HG02938 (cell line): Measurements from ENCODE around the gene CD300LF.
A peak's percentile ranks its signal among the peaks of the same experiment; 100 is the strongest.

Experiments
- ATAC-seq: cut with Tn5 transposase; IDR thresholded peaks from one replicate; pipeline ENCODE4 v1.9.1; 2021; ENCODE audit warnings: mild to moderate bottlenecking, moderate library complexity; ENCODE audit not compliant: unreplicated experiment

The CD300LF gene

DNA sequence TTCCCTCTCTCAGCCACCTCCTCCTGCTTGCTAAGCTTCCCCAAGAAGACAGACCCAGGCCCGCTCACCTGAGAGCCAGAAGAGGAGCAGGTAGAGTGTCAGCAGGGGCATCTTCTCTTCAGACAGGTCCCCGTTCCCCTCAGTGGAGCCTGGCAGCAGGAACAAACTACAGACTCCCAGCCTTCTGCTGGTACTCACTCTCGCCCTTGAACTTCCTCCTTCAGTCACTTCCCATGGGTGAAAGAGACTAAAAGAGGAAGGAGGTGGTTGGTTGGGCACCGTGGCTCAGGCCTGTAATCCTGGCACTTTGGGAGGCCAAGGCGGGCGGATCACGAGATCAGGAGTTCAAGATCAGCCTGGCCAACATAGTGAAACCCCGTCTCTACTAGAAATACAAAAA, at the start of gene CD300LF:
Gene CD300LF, minus strand, starts transcription at position 168 of the 400 bp plus-strand sequence. Its CDS starts 57 bp downstream, at position 111.
- no peak for ATAC-seq

DNA sequence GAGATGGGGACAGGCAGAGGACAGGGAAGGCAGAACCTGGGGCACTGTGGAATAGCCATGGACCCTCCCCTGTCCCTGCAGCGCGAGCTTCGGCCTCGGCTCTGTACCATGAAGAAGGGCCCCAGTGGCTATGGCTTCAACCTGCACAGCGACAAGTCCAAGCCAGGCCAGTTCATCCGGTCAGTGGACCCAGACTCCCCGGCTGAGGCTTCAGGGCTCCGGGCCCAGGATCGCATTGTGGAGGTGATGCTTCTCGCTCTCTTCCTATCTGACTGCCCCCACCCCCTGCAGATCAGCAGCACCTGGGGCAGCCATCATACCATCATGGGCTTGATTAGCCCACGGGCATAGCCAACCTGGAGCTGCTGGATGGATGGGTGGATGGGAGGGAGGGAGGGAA, 49.2 kb upstream of the CD300LF start:
- ATAC-seq: no peak

DNA sequence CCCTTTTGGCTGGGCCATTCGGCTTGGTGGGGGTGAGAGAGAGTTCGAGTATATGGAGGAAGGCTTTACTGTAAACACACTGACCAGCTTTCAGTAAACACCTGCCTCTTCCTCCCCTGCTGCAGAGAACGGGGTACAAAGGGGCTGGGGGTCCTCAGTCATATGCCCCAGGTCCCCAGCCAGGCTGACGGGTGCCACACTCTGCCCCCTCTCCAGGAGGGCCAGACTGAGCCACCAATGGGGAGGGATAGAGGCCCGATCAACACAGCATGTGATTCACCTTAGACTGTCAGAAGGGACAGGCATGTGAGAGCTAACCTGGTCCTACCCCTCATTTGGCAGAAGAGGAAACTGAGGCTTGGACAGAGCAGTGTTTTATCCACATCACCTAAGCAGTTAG, 48.7 kb upstream of the CD300LF start:
- no peak for ATAC-seq

DNA sequence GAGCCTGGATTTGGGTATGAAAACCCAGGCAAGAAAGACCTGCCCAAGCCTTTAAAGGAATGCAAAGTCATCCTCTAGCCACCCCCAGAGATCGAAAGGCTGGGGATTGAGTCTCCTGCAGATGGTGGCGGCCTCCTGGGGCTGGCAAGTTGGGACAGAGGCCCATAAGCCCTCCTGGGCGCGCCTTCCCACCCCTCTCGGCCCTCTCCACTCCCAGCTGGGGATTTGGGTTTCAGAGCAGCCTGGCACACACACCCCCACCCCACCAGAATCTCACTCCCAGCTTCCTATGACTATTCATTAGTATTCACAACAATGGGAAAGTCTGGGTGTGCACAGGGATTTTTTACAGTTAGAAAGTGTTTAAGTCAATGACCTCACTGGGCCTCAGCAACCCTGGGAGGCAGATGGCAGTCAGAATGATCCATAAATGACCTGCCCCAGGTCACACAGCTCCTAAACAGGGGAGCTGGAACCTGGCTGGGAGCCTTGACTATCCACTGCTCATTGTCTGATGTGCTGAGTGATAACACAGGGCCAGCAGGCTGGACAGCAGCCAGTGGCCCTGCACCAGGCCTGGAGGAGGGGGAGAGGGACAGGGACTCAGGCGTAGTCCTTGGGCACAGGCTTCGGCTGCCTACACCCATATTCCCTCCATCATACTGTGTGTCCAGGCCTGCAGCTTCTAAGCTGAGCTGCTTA, 47.8 kb upstream of the CD300LF start:
- no peak for ATAC-seq

DNA sequence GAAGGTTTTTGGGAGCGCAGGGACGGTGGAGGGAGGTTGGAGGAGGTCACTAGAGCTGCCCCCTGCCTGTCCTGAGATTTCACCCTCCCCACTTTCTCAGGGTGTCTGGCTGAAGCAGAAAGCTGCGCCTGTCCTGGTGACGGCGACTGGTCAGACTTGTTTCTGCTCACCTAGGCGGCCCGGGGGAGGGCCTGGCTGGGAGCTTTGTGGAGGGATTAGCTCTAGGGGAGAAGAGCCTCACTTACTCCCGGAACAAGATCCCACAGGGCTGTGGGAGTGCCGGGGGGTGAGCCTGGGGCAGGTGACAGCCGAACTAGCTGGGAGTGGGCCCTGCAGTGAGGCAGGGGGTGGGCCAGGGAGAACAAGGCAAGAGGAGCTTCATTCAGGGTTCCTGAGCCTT, 47.2 kb upstream of the CD300LF start:
- ATAC-seq: no peak

DNA sequence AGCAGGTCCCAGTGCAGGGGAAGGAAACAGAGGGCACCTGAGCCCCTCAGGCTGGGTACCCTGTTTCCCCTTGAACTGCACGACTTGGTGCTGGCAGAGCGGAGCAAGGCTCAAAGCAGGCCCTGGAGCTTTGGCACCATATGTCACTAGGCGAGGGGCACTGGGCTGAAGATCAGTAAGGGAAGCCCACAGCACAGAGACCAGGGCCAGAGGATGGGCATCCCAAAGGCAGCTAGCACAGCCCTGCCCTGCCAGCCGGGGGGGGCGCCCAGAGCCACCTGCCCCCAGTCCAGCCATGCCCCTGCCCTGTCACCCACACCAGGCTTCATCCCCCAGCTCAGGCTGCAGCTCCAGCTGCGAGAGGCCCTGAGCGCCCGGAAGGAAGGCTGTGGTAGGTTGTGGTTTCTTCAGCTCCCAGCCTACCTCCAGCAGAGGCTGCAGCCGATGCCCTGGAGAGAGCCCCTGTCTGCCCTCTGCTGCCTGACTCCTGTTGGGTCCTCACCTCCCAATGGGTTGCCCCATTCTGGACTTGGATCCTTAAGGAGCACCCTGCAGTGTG, 46.6 kb upstream of the CD300LF start:
- ATAC-seq: no peak

DNA sequence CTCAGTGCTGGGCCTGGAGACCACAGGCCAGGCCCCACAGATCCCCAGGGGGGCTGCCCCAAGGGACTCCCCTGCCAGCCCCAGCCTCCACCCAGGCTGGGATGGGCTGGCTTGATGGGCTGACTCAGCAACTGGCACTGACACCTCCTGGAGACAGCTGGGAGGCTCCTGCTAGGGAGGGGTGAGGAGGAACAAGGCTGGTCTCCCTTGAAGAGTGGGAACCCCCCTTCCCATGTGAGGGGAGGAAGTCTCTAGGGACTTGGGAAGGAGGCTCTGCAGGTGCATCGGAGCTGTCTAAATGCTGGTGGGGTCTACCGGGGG, 46.1 kb upstream of the CD300LF start:
- ATAC-seq: no peak

DNA sequence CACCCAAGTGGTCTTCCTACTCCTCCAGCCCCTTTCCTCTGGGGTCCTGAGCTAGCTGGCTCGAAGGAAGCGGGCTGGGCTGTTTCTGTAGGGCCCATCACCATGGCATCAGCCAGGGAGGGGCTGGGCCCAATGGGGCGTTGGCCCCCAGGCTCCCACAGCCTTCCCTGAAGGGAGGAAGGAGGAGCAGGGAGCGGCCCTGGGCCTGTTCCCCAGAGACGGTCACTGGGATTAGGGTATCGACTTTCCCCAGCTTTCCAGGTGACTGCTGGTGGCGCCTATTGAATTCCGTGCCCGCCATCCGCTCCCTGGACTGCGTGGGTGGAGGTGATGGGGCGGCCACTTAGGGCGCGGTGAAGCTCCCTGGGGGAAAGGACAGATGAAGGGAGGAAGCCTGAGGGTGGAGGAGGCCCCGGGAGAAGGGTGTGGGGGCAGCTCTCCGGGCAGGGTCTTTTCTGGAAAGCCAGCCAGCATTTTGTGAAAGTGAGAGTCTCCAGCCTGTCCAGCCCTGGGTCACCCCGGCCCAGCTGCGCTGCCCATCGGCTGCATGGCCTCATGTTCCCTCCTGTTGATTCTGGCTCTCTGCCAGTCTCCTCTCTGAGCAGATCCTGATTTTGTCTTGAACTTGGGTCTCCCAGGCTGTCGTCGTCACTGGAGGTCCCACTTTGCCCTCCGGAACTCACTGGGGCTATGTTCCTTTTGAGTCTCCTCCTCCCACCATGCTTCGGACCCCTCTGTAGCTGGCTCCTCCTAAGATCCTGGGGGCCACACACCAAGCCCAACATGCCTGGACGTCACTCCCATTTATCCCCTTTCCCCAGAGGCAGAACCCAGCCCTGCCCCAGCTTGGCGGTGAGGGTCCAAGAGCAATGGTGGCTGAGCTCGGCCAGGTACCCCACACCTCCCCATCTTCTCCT, 45.5 kb upstream of the CD300LF start:
- ATAC-seq: no peak

DNA sequence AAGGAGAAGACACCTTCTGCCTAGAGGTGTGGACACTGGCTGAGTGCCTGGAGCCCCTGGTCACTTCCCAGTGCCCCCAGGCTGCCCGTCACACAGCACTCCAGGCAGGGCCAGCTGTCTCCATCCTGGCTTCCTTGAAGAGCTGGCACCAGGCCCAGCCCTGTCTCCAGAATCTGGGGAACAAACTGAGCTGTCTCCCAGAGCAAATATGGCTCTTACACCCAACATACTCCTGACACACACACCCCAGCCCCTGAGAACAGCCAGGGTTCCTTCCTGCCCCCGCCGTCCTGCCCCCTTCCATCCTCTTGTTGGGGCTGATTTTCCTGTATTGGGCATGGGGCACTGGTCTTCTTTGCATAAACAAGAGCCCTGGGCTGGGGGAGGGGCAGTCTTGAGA, 44.8 kb upstream of the CD300LF start:
- ATAC-seq: no peak

DNA sequence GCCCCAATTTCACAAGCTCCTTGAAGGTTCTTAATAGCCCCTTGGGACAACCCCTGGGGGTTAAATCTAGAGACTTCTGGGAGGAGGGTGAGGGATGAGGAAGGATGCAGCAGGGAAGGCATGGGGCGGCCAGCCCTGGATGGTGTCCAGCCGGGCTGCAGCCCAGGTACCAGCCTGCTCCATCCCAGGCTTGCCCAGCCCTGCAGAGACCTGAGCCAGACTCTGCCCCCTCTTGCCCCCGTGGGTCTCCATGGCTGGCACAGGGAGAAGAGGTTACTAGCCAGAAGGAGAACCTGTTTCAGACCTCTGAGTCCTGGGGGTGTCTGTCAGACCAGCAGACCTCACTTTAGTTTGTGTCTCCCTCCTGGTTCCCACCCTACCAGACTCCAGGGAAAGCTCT, 44.2 kb upstream of the CD300LF start:
- no peak for ATAC-seq

DNA sequence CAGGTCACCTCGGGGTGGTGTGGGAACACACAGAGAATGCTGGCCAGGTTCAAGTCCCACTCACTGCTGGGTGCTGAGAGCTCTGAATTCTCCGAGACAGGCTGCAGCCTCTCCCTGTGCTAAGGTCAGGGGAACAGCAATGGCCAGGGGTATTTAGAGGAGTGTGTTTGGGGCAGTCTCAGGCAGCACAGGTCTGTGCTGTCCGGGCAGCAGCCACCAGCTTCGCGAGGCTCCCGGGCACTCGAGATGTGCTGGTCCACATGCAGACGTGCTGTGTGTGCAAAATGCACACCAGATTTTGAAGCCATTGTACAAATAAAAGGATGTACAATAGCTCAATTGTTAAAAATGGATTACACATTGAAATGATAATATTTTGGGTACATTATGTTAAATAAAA, 42.8 kb upstream of the CD300LF start:
- no peak for ATAC-seq

DNA sequence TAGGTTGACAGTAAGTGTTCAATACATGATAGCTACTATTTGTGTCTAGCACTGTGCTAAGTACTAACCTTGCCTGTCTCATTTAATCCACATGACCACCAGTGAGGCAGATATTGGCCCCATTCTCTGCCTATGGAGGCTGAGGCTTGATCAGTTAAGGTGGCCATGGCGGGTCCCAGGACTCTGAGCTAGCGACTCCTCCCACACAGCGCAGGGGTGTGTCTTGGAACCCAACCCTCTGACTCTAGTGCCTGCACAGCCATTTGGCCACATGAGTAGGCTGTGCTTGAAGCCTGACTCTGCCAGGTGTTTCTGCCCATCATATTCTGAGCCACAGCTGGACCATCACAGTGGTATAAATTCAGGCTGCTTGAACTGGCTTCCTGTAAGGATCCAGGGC, 42.1 kb upstream of the CD300LF start:
- ATAC-seq: no peak

DNA sequence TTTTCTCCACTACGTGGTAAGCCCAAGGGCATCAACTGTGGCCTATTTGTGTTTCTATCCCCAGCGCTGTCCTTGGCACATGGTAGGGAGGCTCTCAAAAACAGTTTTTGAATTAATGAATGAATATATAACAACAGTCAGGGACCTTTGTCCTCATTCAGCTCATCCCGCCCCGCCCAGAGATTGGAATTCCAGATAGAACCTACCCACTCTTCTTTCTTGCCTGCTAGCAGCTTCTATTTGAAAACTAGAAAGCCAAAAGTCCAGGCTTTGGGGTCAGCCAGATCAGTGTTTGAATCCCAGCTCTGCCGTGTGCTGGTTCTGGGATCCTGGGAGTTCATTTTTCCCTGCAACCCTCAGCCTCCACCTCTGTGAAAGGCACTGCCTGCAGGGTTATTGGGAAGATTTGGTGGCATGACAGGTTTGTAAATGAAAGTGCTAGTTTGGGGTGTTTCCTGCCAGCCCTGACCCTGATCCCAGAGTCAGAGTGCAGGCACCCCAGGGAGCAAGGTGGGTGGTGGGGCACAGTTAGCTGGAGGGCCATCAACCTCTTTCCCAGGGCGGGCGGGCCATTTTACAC, 40.2 kb upstream of the CD300LF start:
- ATAC-seq: no peak

DNA sequence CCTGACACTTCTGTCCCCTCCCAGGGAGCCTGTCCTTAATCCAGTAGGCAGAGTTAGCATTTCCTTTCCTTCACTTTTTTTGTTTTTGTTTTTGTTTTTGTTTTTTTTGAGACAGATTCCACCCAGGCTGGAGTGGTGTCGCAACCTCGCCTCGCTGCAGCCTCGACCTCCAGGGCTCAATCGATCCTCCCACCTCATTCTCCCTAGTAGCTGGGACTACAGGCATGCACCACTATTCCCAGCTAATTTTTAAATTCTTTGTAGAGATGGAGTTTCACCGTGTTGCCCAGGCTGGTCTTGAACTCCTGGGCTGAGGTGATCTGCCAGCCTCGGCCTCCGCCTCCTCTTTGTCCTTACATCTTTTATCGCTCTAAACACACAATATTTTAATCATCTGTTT, 39.7 kb upstream of the CD300LF start:
- ATAC-seq: no peak

DNA sequence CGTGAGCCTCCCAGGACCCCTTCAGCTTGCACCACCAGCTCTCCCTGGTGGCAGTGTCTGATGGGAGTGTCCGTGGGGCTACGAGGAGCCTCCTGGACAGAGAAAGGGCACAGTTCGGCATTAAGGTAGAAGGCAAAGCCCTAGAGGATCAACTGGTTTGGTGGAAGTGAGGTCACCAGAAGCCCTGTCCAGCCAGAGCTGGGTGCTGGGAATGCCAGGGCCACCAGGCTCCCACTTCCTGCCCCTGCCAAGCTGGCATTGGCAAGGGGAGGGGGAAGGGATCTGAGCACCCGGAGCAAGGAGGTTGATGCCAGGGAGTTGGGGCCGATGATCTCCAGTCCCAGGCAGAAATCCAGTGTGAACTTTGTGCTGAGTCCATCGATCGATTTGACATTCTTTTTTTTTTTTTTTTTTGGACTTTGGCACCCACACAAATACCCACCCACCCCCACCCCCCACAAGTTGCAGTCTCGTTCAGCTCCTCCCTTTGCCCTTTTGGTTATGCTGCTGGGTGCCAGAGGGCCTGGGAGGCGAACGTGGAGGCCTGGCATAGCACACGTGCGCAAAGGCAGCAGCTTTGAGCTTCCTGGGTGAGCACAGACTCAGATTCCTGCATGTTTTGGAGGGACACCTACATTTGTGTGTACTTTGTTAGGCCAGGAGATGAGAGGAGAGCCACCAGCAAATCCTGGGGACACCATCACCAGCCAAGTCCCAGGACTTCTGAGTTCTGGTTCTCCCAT, 37.8 kb upstream of the CD300LF start:
- ATAC-seq: no peak

DNA sequence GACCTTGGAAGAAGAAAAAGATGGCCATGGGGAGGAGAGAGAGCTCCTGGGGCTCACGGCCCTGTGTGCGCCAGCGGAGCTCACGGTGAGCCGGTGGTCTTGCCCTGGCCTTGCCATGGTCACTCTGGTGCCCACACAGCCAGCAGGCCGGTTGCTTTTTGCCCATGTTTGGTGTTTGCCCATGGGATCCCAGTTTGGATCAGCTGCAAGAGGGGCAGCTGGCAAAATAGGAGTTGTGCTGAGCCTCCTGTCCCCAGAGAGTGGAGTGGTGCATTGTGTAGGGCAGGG, 37.3 kb upstream of the CD300LF start:
- ATAC-seq: no peak

DNA sequence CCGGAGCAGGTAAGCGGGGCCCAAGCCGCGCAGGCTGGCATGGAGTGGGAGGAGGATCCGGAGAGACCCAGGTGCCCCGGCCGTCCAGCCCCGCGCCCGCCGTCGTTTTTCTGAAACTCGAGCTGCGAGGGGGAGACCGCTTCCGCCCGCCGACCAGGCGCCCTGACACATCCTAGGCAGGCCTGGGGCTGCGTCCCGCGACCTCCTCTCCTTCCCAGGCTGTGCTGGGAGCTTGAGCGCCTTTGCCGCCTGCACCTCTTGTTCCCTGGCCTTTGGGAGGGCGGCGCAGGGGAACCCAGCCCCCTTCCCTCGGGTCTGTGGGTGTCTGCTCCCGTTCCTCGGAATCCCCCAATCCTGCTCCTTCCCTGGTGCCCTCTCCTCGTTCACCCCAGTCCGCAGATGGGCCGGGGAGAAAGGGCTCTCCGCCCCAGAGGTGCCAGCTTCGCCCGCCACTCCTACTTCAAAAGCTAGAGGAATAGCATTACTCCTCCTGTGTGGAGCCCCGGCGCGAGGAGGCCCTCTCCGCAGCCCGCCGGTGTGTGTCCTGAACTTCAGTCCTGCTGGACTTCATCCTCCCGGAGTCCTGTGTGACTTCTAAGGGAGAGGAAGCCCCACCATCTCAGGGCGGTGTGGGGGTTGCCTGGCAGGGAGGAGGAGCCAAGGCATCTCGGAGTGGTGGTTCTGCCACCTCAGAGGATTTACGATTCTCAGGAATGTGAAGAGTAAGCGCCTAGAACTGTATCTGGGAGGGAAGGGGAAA, 36.7 kb upstream of the CD300LF start:
- no peak for ATAC-seq

DNA sequence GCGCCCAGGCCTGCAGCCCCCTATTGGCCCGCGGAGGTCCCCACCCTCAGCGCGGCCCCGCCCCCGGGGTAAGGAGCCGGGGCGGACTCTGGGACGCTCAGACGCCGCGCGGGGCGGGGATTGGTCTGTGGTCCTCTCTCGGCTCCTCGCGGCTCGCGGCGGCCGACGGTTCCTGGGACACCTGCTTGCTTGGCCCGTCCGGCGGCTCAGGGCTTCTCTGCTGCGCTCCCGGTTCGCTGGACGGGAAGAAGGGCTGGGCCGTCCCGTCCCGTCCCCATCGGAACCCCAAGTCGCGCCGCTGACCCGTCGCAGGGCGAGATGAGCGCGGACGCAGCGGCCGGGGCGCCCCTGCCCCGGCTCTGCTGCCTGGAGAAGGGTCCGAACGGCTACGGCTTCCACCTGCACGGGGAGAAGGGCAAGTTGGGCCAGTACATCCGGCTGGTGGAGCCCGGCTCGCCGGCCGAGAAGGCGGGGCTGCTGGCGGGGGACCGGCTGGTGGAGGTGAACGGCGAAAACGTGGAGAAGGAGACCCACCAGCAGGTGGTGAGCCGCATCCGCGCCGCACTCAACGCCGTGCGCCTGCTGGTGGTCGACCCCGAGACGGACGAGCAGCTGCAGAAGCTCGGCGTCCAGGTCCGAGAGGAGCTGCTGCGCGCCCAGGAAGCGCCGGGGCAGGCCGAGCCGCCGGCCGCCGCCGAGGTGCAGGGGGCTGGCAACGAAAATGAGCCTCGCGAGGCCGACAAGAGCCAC, 36.0 kb upstream of the CD300LF start, which contains the start of gene NHERF1:
Gene NHERF1, plus strand, starts transcription at position 100 of the 750 bp plus-strand sequence. Its CDS starts 219 bp downstream, at position 319.
- peak; percentile 72 for ATAC-seq

DNA sequence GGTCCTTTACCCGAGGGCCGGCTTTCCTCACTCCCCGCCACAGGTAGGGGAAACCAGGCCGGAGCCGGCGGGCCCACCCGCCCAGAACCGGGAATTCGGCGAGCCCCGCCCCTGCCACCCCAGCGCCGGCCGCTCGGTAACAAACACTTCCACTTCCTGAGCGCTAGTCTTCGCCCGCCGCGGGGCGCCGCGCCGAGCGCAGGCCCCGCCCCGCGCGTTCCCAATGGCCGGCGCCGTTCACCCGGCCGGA, 35.5 kb upstream of the CD300LF start:
- ATAC-seq: peak; percentile 72

DNA sequence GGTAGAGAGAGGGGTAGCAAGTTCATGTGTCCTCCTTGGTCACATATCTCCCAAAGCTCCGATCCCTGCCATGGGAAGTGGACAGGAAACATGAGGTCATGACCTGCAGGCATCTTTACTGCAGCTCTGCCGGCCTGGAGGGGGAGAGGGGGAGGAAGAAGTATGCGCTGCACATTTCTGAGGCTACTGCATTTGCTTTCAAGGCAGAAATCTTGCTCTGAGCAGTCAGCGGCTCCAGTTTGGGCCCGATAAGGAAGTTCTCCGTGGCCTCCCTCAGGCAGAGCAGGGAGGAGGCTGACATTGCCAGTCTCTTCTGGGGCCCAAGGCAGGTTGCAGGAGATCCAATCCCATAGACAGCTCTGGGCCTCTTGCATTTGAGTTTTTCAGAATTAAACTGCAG, 34.2 kb upstream of the CD300LF start:
- no peak for ATAC-seq
